Hepatocyte (in vitro differentiated cells): Measurements from ENCODE around the gene KMT2A.

ENCODE experiments used
- CTCF ChIP-seq: fragments of 200-600 bp; sonication (generic); IDR thresholded peaks from 2 replicates; pipeline ENCODE4 v1.5.1; 2016; ENCODE audit warnings: antibody characterized with exemption, mild to moderate bottlenecking; ENCODE audit not compliant: poor library complexity
- EZH2 ChIP-seq: fragments of 200-600 bp; sonication (generic); IDR thresholded peaks from 2 replicates; pipeline ENCODE4 v1.6.1; 2016; ENCODE audit warnings: antibody characterized with exemption, mild to moderate bottlenecking, borderline replicate concordance
- EZH2phosphoT487 ChIP-seq: fragments of 200-600 bp; sonication (generic); IDR thresholded peaks from one replicate; pipeline ENCODE4 v1.6.1; 2018; ENCODE audit warnings: antibody characterized with exemption, mild to moderate bottlenecking, low read depth, moderate library complexity; ENCODE audit not compliant: unreplicated experiment, severe bottlenecking

- TF ChIP-seq CTCF (no peak), EZH2phosphoT487 (no peak), EZH2 (no peak)
Measured at GRCh38 chr11:118544010-118544646, 107.8 kb downstream of the KMT2A start.
